Neuronal stem cell (in vitro differentiated cells): ENCODE measurements around the gene IQGAP1.
A peak's percentile ranks its signal among the peaks of the same experiment; 100 is the strongest.

ENCODE experiments used
- DNase-seq: peaks from one replicate; pipeline ENCODE4 v3.0.0-alpha.2; 2013; ENCODE audit warnings: low spot score
- H2AFZ ChIP-seq: one replicate; pipeline ENCODE4 v1.6.1; 2013; ENCODE audit warnings: mild to moderate bottlenecking, low read length, inconsistent platforms
- H2AK5ac ChIP-seq: 2 replicates; pipeline ENCODE4 v1.6.1; 2013; ENCODE audit warnings: low read depth, mild to moderate bottlenecking, inconsistent platforms, low read length, moderate library complexity, mixed read lengths
- H2BK120ac ChIP-seq: 2 replicates; pipeline ENCODE4 v1.6.1; 2013; ENCODE audit warnings: low read depth, mild to moderate bottlenecking, inconsistent platforms, low read length, moderate library complexity, mixed read lengths
- H2BK12ac ChIP-seq: one replicate; pipeline ENCODE4 v1.6.1; 2013; ENCODE audit warnings: low read length, inconsistent platforms
- H2BK15ac ChIP-seq: 2 replicates; pipeline ENCODE4 v1.6.1; 2013; ENCODE audit warnings: mild to moderate bottlenecking, low read length, inconsistent platforms, mixed read lengths
- H2BK5ac ChIP-seq: one replicate; pipeline ENCODE4 v1.6.1; 2013; ENCODE audit warnings: inconsistent platforms, mild to moderate bottlenecking, low read length, moderate library complexity
- H3K14ac ChIP-seq: one replicate; pipeline ENCODE4 v1.6.1; 2013; ENCODE audit warnings: low read length, inconsistent platforms
- H3K18ac ChIP-seq: 2 replicates; pipeline ENCODE4 v1.6.1; 2013; ENCODE audit warnings: low read length, inconsistent platforms
- H3K23ac ChIP-seq: 2 replicates; pipeline ENCODE4 v1.6.1; 2013; ENCODE audit warnings: low read depth, mild to moderate bottlenecking, mixed read lengths, low read length, inconsistent platforms; ENCODE audit not compliant: poor library complexity
- H3K27ac ChIP-seq: replicated peaks from 3 replicates; pipeline ENCODE4 v1.5.1; 2013; ENCODE audit warnings: low read length, inconsistent platforms
- H3K27me3 ChIP-seq, 3 experiments: 2 replicates each; pipeline ENCODE4 v1.6.1; 2013; ENCODE audit warnings: low read length in 3 of 3, mild to moderate bottlenecking in 2 of 3, inconsistent platforms in 1 of 3, low read depth in 1 of 3, mixed read lengths in 1 of 3, moderate library complexity in 1 of 3; ENCODE audit not compliant: control insufficient read depth in 3 of 3, insufficient read depth in 3 of 3
- H3K36me3 ChIP-seq, 2 donors: replicated peaks in 1 of 2; 2 replicates each; pipeline ENCODE4 v1.6.1; 2013; ENCODE audit warnings: low read length in 2 of 2; ENCODE audit not compliant: control insufficient read depth in 2 of 2, insufficient read depth in 2 of 2
- H3K4ac ChIP-seq: 2 replicates; pipeline ENCODE4 v1.6.1; 2013; ENCODE audit warnings: inconsistent platforms, mild to moderate bottlenecking, low read length, moderate library complexity
- H3K4me1 ChIP-seq, 2 donors: 1 replicate in 1 of 2; 2 replicates in 1 of 2; pipeline ENCODE4 v1.6.1; 2013; ENCODE audit warnings: low read length in 2 of 2, low read depth in 1 of 2; ENCODE audit not compliant: control insufficient read depth in 2 of 2, insufficient read depth in 1 of 2
- H3K4me2 ChIP-seq: one replicate; pipeline ENCODE4 v1.6.1; 2013; ENCODE audit warnings: mild to moderate bottlenecking, low read length, inconsistent platforms; ENCODE audit not compliant: insufficient read depth, poor library complexity, severe bottlenecking
- H3K4me3 ChIP-seq, 2 donors: 2 replicates each; pipeline ENCODE4 v1.5.1; 2013; ENCODE audit warnings: low read length in 2 of 2, mild to moderate bottlenecking in 2 of 2, inconsistent platforms in 1 of 2, moderate library complexity in 1 of 2
- H3K79me1 ChIP-seq: one replicate; pipeline ENCODE4 v1.6.1; 2013; ENCODE audit warnings: low read depth, mild to moderate bottlenecking, inconsistent platforms, low read length, moderate library complexity
- H3K9ac ChIP-seq: one replicate; pipeline ENCODE4 v1.6.1; 2013; ENCODE audit warnings: mild to moderate bottlenecking, low read depth, low read length, inconsistent platforms; ENCODE audit not compliant: poor library complexity
- H3K9me3 ChIP-seq, 2 donors: replicated peaks in 1 of 2; 2 replicates each; pipeline versions ENCODE3 to v1.6.1; 2013; ENCODE audit warnings: low read length in 2 of 2, mild to moderate bottlenecking in 2 of 2, inconsistent platforms in 1 of 2, low read depth in 1 of 2, mixed read lengths in 1 of 2, moderate library complexity in 1 of 2; ENCODE audit not compliant: control insufficient read depth in 2 of 2, insufficient read depth in 1 of 2
- H4K8ac ChIP-seq: one replicate; pipeline ENCODE4 v1.6.1; 2013; ENCODE audit warnings: low read depth, mild to moderate bottlenecking, inconsistent platforms, low read length, moderate library complexity
- H4K91ac ChIP-seq: one replicate; pipeline ENCODE4 v1.6.1; 2013; ENCODE audit warnings: low read length, low read depth, mild to moderate bottlenecking, inconsistent platforms; ENCODE audit not compliant: poor library complexity
- WGBS, 2 donors: extraction: QIAGEN DNeasy Blood & Tissue Kit; methylation state at CpG; one replicate each; pipeline ENCODE4 v1.1.7; 2013; ENCODE audit warnings: missing lambda C conversion rate in 2 of 2, mixed read lengths in 1 of 2; ENCODE audit not compliant: insufficient read length in 2 of 2, insufficient replicate concordance in 1 of 2; ENCODE audit errors: extremely low coverage in 2 of 2; 5-methylcytosine and 5-hydroxymethylcytosine counted together

The IQGAP1 gene

DNA sequence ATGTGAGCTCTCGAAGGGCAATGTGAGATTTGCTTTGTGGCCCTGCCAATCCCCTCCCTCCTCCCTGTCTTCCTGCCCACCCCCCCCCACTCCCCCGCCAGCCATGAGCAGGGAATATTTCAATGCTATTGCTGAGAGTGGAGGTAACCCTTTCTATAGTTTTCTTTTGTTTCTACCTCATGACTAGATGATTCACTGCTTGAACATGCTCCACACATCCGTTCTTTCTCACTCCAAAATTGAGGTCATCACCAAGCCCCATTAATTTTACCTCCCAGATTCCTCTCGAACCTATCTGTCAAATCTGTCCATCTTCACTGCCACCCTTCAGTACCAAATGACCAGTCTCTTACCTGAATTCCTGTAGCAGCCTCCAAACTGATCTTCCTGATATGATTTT is 23.8 kb upstream of the IQGAP1 start:
- Histone ChIP-seq H3K18ac (no peak overlapping the region), H3K14ac (no peak overlapping the region), H2BK12ac (no peak overlapping the region), H2BK120ac (no peak overlapping the region), H3K4me3 (no peak overlapping the region), H3K9me3 (no peaks in the 10 kb centered on the region), H3K9ac (no peak overlapping the region), H2BK15ac (no peak overlapping the region), H4K91ac (no peak overlapping the region), H2BK5ac (no peak overlapping the region), H3K36me3 (no peaks in the 10 kb centered on the region), H3K4me2 (no peak overlapping the region), H3K27ac (no peak overlapping the region), H4K8ac (no peak overlapping the region), H3K23ac (no peak overlapping the region), H2AK5ac (no peak overlapping the region), H3K4me1 (peaks cover 1 to 2% of the 10 kb centered on the region in 2 donors), H2AFZ (no peak overlapping the region), H3K4ac (no peak overlapping the region), H3K79me1 (no peaks in the 10 kb centered on the region), H3K27me3 (no peaks in the 10 kb centered on the region)
- no CpG with 5 or more reads among the region's 4 CpGs for WGBS, 2 donors
- no peak for DNase-seq

DNA sequence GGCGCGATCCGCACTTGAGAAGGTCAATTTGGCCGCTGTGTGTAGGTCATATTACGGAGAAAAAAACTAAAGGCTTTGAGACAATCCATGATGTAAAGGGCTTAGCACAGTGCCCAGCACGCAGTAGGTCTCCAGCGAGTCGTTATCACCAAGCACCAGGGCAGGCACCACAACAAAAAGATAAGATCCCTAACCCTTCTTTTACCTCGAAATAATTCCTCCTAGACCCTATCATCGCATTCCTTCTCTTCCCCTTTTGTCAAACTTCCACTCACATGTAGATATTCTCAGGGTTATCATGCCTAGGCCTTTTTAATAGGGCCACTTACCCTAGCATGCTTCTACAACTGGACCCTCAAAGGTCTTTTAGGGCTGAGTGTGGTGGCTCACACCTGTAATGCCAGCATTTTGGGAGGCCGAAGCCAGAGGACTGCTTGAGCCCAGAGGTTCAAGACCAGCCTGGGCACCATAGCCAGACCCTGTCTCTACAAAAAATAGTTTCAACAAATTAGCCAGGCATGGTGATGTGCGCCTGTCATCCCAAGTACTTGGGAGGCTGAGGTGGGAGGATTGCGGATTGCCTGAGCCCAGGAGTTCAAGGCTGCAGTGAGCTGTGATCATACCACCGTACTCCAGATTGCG is 22.5 kb upstream of the IQGAP1 start:
- H3K4me2 ChIP-seq, result no peak overlapping the region
- no peak overlapping the region for H3K23ac ChIP-seq
- no peak overlapping the region for H2AFZ ChIP-seq
- no peak overlapping the region for H2AK5ac ChIP-seq
- no peak overlapping the region for H2BK12ac ChIP-seq
- WGBS, 2 donors, result 100% methylated on average over 2 of the region's 15 CpGs; no CpG with 5 or more reads in 1 of the 2 donors
- H3K79me1 ChIP-seq, result no peaks in the 10 kb centered on the region
- no peak overlapping the region for H4K91ac ChIP-seq
- DNase-seq, result no peak
- no peaks in the 10 kb centered on the region for H3K27me3 ChIP-seq
- no peak overlapping the region for H2BK5ac ChIP-seq
- no peaks in the 10 kb centered on the region for H3K9me3 ChIP-seq
- H4K8ac ChIP-seq, result no peak overlapping the region
- no peak overlapping the region for H3K18ac ChIP-seq
- no peak overlapping the region for H3K14ac ChIP-seq
- no peak overlapping the region for H3K9ac ChIP-seq
- H3K4me1 ChIP-seq, result peaks cover 1 to 2% of the 10 kb centered on the region in 2 donors
- H3K36me3 ChIP-seq, result no peaks in the 10 kb centered on the region
- H3K4ac ChIP-seq, result no peak overlapping the region
- no peak overlapping the region for H2BK15ac ChIP-seq
- no peak overlapping the region for H2BK120ac ChIP-seq
- no peak overlapping the region for H3K27ac ChIP-seq
- no peak overlapping the region for H3K4me3 ChIP-seq

DNA sequence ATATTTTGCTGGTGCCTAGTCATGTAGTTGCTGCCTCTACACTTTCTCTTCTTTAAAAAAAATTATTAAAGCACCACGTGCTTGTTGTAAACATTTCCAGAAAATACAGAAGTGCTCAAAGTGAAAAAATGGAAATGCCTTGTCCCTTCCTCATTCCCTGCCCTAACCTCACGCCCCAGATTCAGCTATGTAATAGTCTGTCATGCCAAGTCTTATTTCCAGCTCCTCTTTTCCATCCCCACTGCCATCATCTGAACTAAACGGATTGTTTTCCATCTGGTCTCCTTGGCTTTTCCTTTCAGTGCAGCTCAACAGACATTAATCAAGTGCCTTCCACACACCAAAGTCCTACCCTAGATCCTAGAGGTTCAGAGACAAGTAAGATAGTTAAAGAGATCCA is 20.5 kb upstream of the IQGAP1 start:
- Histone ChIP-seq H3K4me1 (peaks cover 0 to 1% of the 10 kb centered on the region in 2 donors), H4K91ac (no peak overlapping the region), H2AFZ (peak overlapping the region; percentile 9), H2AK5ac (no peak overlapping the region), H3K9ac (no peak overlapping the region), H3K4me2 (no peak overlapping the region), H3K4ac (no peak overlapping the region), H3K18ac (no peak overlapping the region), H3K36me3 (no peaks in the 10 kb centered on the region), H3K14ac (no peak overlapping the region), H3K27ac (no peak overlapping the region), H2BK15ac (no peak overlapping the region), H3K9me3 (no peaks in the 10 kb centered on the region), H3K4me3 (no peak overlapping the region), H3K23ac (no peak overlapping the region), H2BK12ac (no peak overlapping the region), H3K27me3 (no peaks in the 10 kb centered on the region), H4K8ac (no peak overlapping the region), H3K79me1 (no peaks in the 10 kb centered on the region), H2BK5ac (no peak overlapping the region), H2BK120ac (no peak overlapping the region)
- no peak for DNase-seq
- no CpG with 5 or more reads among the region's 3 CpGs for WGBS, 2 donors

GRCh38 chr15:90375071-90375470 is 13.0 kb upstream of the IQGAP1 start:
- WGBS, 2 donors, result no CpG with 5 or more reads among the region's 7 CpGs
- Histone ChIP-seq H3K27me3 (no peaks in the 10 kb centered on the region), H2BK15ac (no peak overlapping the region)

More at GRCh38 chr15:90375071-90375470, 13.0 kb upstream of the IQGAP1 start:
- Histone ChIP-seq H2BK12ac (no peak overlapping the region), H3K79me1 (no peaks in the 10 kb centered on the region), H2BK5ac (no peak overlapping the region), H3K4me1 (no peaks in the 10 kb centered on the region), H3K27ac (no peak overlapping the region), H3K9me3 (peaks cover 0 to 7% of the 10 kb centered on the region in 2 donors), H3K4ac (no peak overlapping the region), H4K8ac (no peak overlapping the region), H4K91ac (no peak overlapping the region), H3K14ac (no peak overlapping the region), H3K9ac (no peak overlapping the region), H3K4me2 (no peak overlapping the region), H2AFZ (no peak overlapping the region), H3K36me3 (no peaks in the 10 kb centered on the region), H3K18ac (no peak overlapping the region), H3K23ac (no peak overlapping the region), H2AK5ac (no peak overlapping the region), H3K4me3 (no peak overlapping the region), H2BK120ac (no peak overlapping the region)
- DNase-seq, result no peak
